Measurements from ENCODE around the gene CDK5R2.
"Not testable (repeated sequence)": the region's sequence is repeated elsewhere in the genome, so short reads cannot be mapped to it uniquely, and the experiment has no call there.

Gene CDK5R2

GRCh38 chr2:218959141-218959731 is at the start of gene CDK5R2:
CDK5R2 (plus strand) TSS chr2:218959666; CDS start chr2:218959821, 155 bp downstream.
- peak; percentile 42 for DNase-seq (ENCODE audit: low read depth)

- DNase-seq (ENCODE audit: low read depth), result no peak
These were observed 48.7 kb upstream of the CDK5R2 start for GRCh38 chr2:218910741-218911140.

- no peak for DNase-seq (ENCODE audit: low read depth)
These were observed 39.0 kb upstream of the CDK5R2 start for GRCh38 chr2:218920504-218920903.

- DNase-seq (ENCODE audit: low read depth), result no peak
These were observed 34.7 kb upstream of the CDK5R2 start for GRCh38 chr2:218924757-218925156.

GRCh38 chr2:218925434-218925833 is 34.0 kb upstream of the CDK5R2 start:
- no peak for DNase-seq (ENCODE audit: low read depth)

GRCh38 chr2:218927422-218927821 is 32.0 kb upstream of the CDK5R2 start:
- DNase-seq (ENCODE audit: low read depth), result no peak

- DNase-seq (ENCODE audit: low read depth), result no peak
These were observed 31.6 kb upstream of the CDK5R2 start for GRCh38 chr2:218927876-218928275.

GRCh38 chr2:218930488-218930887 is 29.0 kb upstream of the CDK5R2 start:
- not testable (repeated sequence) for DNase-seq (ENCODE audit: low read depth)

GRCh38 chr2:218931751-218932150 is 27.7 kb upstream of the CDK5R2 start:
- not testable (repeated sequence) for DNase-seq (ENCODE audit: low read depth)

- DNase-seq (ENCODE audit: low read depth), result no peak
These were observed 14.6 kb upstream of the CDK5R2 start for GRCh38 chr2:218944759-218945404.

GRCh38 chr2:218946621-218947020 is 12.8 kb upstream of the CDK5R2 start:
- no peak for DNase-seq (ENCODE audit: low read depth)

GRCh38 chr2:218952160-218952559 is 7.3 kb upstream of the CDK5R2 start:
- DNase-seq (ENCODE audit: low read depth), result no peak

GRCh38 chr2:218953366-218953954 is 6.0 kb upstream of the CDK5R2 start:
- no peak for DNase-seq (ENCODE audit: low read depth)

GRCh38 chr2:218954541-218955300 is 4.7 kb upstream of the CDK5R2 start:
- no peak for DNase-seq (ENCODE audit: low read depth)

GRCh38 chr2:218956039-218956438 is 3.4 kb upstream of the CDK5R2 start:
- DNase-seq (ENCODE audit: low read depth), result no peak

- no peak for DNase-seq (ENCODE audit: low read depth)
These were observed 1.8 kb upstream of the CDK5R2 start for GRCh38 chr2:218957671-218958070.

- DNase-seq (ENCODE audit: low read depth), result no peak
These were observed 1.2 kb upstream of the CDK5R2 start for GRCh38 chr2:218958276-218958675.

GRCh38 chr2:218959761-218960308 is 369 bp downstream of the CDK5R2 start:
- DNase-seq (ENCODE audit: low read depth), result no peak

GRCh38 chr2:218960309-218961165 is 1.1 kb downstream of the CDK5R2 start:
- DNase-seq (ENCODE audit: low read depth), result no peak

- DNase-seq (ENCODE audit: low read depth), result no peak
These were observed 1.8 kb downstream of the CDK5R2 start for GRCh38 chr2:218961229-218961628.
